Measurements from ENCODE around the gene SYAP1.
"Not testable (repeated sequence)": the region's sequence is repeated elsewhere in the genome, so short reads cannot be mapped to it uniquely, and the experiment has no call there.

The SYAP1 gene

DNA sequence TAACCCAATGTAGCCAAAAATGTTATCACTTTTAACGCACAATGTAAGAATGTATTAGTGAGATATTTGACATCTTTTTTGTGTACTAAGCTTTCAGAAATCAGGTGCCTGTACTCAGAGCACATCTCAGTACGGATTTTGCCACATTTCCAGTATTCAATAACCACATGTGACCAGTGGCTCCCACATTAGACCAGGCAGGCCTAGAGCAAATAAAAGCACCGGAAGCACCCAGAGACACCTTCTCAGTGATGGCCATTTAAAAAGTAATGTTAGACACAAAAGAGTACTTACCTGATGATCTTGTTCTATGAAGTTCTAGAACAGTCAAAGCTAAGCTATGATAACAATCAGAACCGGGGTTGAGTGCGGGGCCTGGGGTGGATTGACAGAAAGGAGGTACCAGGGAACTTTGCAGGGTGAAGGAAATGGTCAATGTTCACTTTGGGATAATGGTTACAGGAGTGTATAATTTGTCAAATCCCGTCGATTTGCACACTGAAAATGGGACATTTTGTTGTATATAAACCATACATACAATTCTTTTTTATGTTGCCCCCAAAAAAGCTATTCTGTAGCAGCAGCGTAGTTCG is 8.1 kb upstream of the SYAP1 start:
- no peak for DNase-seq (ENCODE audit: low read depth)
- H3K4me3 ChIP-seq (ENCODE audit: control insufficient read depth, low read depth, low read length) = peak overlapping the region; percentile 51
- TF ChIP-seq CTCF (IDR thresholded peaks at IDR 0.05; ENCODE audit: control insufficient read depth, insufficient read depth, low read depth, low read length, missing control alignments) = no peak

DNA sequence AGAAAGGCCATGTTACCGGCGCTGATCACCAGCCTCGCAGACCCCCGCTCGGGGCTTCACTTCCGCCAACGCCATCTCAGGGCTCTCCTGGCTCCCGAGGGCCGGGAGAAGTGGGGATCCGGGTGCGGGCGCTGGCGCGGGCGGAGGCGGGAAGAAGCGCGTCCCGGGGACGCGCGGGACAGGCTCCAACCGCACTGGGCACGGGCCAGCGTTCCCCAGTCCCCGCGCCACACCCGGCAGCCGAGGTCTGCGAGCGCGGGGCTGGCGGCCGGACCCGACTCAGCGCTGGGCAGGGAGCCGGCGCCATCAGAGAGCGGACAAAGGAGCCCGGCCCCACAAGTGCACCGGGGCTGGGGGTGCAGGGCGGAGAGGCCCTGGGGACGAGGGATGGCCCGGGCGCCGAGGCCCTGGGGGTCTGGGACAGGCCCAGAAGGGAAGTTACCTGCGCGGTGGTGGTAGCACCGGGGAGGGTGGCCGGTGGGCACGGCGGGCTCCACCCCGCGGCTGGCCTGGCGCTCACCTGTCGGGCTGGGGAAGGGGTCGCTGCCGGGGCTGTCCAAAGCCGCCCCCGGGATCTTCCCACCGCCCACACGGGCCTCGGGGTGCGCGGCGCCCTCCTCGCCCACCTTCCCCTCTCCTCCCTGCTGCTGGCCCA is 7.4 kb upstream of the SYAP1 start:
- no peak for TF ChIP-seq CTCF (IDR thresholded peaks at IDR 0.05; ENCODE audit: control insufficient read depth, insufficient read depth, low read depth, low read length, missing control alignments)
- peak overlapping the region; percentile 51 for H3K4me3 ChIP-seq (ENCODE audit: control insufficient read depth, low read depth, low read length)
- no peak for DNase-seq (ENCODE audit: low read depth)

DNA sequence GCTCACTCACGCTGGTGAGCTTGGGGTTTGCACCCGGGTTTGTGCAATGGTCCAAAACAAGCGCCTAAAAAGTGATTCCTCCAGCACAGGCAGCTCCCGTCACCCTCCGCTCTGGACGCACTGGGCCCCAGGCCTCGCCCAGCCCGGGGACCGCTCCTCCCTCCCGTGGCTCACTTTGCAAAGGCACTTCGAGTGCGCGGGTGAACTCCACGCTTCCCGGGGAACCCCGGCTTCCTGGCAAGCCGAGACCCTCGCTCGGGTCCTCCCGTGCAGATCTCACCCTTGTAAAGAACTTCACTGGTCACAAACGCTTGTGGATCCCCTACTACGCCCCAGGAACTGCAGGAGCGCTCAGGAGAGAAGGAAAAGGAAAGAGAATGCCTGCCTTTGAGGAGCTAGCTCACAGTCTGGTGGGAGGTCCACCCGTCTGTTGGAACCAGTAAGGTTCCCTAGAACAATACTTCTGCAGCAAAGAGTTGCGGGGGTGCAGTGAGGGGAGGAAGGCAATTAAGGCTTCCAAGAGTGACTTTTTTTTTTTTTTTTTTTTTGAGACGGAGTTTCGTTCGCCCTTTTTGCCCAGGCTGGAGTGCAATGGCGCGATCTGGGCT is 6.8 kb upstream of the SYAP1 start, which contains the start of gene CTPS2:
TSS of gene CTPS2 (minus strand) at position 122 of the 608 bp plus-strand sequence. CDS start 9,767 bp downstream, outside the sequence.
- peak within 1 kb of the TSS; percentile 51 for H3K4me3 ChIP-seq (ENCODE audit: control insufficient read depth, low read depth, low read length)
- no peak for DNase-seq (ENCODE audit: low read depth)
- TF ChIP-seq CTCF (IDR thresholded peaks at IDR 0.05; ENCODE audit: control insufficient read depth, insufficient read depth, low read depth, low read length, missing control alignments) = no peak

DNA sequence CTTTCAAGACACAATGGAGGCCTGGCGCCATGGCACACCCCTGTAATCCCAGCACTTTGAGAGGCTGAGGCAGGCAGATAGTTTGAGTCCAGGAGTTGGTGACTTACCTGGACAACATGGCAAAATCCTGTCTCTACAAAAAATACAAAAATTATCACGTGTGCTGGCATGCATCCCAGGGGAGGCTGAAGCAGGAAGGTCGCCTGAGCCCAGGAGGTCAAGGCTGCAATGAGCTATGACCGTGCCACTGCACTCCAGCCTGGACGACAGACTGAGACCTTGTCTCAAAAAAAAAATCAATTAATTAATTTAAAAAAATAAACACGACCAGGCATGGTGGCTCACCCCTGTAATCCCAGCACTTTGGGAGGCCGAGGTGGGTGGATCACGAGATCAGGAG is 4.9 kb upstream of the SYAP1 start:
- TF ChIP-seq CTCF (IDR thresholded peaks at IDR 0.05; ENCODE audit: control insufficient read depth, insufficient read depth, low read depth, low read length, missing control alignments) = no peak
- no peak overlapping the region for H3K4me3 ChIP-seq (ENCODE audit: control insufficient read depth, low read depth, low read length)
- no peak for DNase-seq (ENCODE audit: low read depth)

DNA sequence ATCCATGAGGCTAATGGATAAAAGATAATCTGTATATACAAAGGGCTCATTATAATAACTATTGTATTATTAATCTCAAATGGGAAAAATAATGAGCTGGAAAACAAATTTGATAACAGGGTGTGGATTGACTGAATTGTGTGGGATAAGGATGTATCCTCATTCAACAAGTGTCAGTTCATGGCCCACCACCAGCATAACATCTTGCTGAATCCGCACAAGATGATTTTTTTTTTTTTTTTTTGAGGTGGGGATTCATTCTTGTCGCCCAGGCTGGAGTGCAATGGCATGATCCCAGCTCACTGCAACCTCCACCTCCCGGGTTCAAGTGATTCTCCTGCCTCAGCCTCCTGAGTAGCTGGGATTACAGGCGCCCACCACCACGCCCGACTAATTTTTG is 3.8 kb upstream of the SYAP1 start:
- not testable (repeated sequence) for DNase-seq (ENCODE audit: low read depth)

DNA sequence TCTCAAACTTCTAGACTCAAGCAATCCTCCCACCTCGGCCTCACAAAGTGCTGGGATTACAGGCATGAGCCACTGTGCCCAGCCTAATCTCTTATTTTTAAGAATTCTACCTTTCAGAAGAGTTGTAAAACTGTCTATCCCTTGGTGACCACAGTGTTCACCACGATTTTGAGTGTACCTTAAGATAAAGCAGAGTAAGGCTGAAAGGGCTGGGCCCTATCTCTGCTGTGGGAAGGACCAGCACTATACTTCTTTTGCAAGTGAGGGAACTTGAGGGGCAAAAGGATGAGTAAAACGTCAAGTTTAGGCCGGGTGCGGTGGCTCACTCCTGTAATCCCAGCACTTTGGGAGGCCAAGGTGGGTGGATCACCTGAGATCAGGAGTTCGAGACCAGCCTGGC is 3.0 kb upstream of the SYAP1 start:
- H3K4me3 ChIP-seq (ENCODE audit: control insufficient read depth, low read depth, low read length); DNase-seq (ENCODE audit: low read depth): not testable (repeated sequence)

More for the DNA sequence above, 3.8 kb upstream of the SYAP1 start:
- H3K4me3 ChIP-seq (ENCODE audit: control insufficient read depth, low read depth, low read length) = not testable (repeated sequence)

- H3K4me3 ChIP-seq (ENCODE audit: control insufficient read depth, low read depth, low read length) = peak overlapping the region; percentile 68
- no peak for TF ChIP-seq CTCF (IDR thresholded peaks at IDR 0.05; ENCODE audit: control insufficient read depth, insufficient read depth, low read depth, low read length, missing control alignments)
- no peak for DNase-seq (ENCODE audit: low read depth)
These were observed 533 bp upstream of the SYAP1 start for GRCh38 chrX:16718824-16719333.

Measured in AG09309 (cell line).